Heart right ventricle (tissue), 16 donors: ENCODE results near the gene RASAL2. TPM values are rescaled to one million over a fixed set of nuclear protein-coding genes. Genes with fewer than 3 reads are reported as not detected.

Source experiments
- ATAC-seq, 8 donors: fragments of 200-7000 bp; cut with Tn5 transposase; one replicate each; pipeline ENCODE4 v1.9.1; 2020; ENCODE audit warnings: mild to moderate bottlenecking in 8 of 8, moderate library complexity in 8 of 8, moderate number of reproducible peaks in 1 of 8
- DNase-seq, 2 donors: peaks; one replicate each; pipeline ENCODE4 v3.0.0-alpha.2; 2020
- H3K27ac ChIP-seq, 10 donors: fragments of 200-600 bp; sonication (generic) in 2 of 10; one replicate each; pipeline versions ENCODE4 v1.5.0 to v1.8.0; 2020 to 2022; ENCODE audit warnings: mild to moderate bottlenecking in 3 of 10
- H3K27me3 ChIP-seq, 7 donors: fragments of 200-600 bp; one replicate each; pipeline ENCODE4 v1.8.0; 2021 to 2022; ENCODE audit warnings: mild to moderate bottlenecking in 2 of 7
- H3K36me3 ChIP-seq, 9 donors: fragments of 200-600 bp; sonication (generic) in 1 of 9; one replicate each; pipeline versions ENCODE4 v1.5.0 to v1.8.0; 2020 to 2022; ENCODE audit warnings: mild to moderate bottlenecking in 2 of 9
- H3K4me1 ChIP-seq, 9 donors: fragments of 200-600 bp; sonication (generic) in 1 of 9; one replicate each; pipeline versions ENCODE4 v1.5.0 to v1.8.0; 2020 to 2022; ENCODE audit warnings: mild to moderate bottlenecking in 4 of 9
- H3K4me3 ChIP-seq, 10 donors: fragments of 200-600 bp; sonication (generic) in 2 of 10; one replicate each; pipeline versions ENCODE4 v1.5.0 to v1.8.0; 2020 to 2022; ENCODE audit warnings: mild to moderate bottlenecking in 7 of 10, moderate library complexity in 2 of 10
- H3K9me3 ChIP-seq, 11 donors: fragments of 200-600 bp in 10 of 11; sonication (generic) in 2 of 11; one replicate each; pipeline versions ENCODE4 v1.5.0 to v1.8.0; 2013 to 2022; ENCODE audit warnings: mild to moderate bottlenecking in 2 of 11, control low read depth in 1 of 11, moderate library complexity in 1 of 11
- CTCF ChIP-seq, 9 donors: fragments of 200-600 bp; sonication (generic) in 2 of 9; IDR thresholded peaks; one replicate each; pipeline versions ENCODE4 v1.5.0 to v1.8.0; 2021 to 2022; ENCODE audit warnings: antibody characterized with exemption in 9 of 9, mild to moderate bottlenecking in 5 of 9, moderate library complexity in 1 of 9
- WGBS, 2 donors: extraction: QIAGEN DNeasy Blood & Tissue Kit; methylation state at CpG; one replicate each; pipeline ENCODE4 v1.1.7; 2013; ENCODE audit warnings: inconsistent platforms in 1 of 2; 5-methylcytosine and 5-hydroxymethylcytosine counted together
- intact Hi-C, 10 donors: fragments of 100-400 bp; cut with DNase I; formaldehyde crosslinking; loops; one replicate each; pipeline versions ENCODE4 v1.11.1 to v1.14.2; 2022
- polyA plus RNA-seq, 2 donors: library from polyadenylated mRNA; stranded (reverse); fragments of 200-250 nt; gene quantifications; one replicate each; pipeline ENCODE4 v1.2.3, GENCODE V29; 2013
- total RNA-seq, 10 donors: library from RNA; stranded (reverse); fragmentation: NEBNext Ultra II Directional in 3 of 10; extraction: Animal tissue kit (Norgen Biotek cat#: 25700) in 3 of 10; gene quantifications; one replicate each; pipeline versions ENCODE4 v1.2.1 to v1.2.4, GENCODE V29; 2021 to 2023
- donor health status: Arrhythmogenic right ventricular cardiomyopathy.
- donor health status: ischemic (EF 13 %, LVEDD 7.1; RV severe dilation, severe dysfunction).
- donor health status: healthy with polysubstance abuse.
- donor health status: DM: no; HTN: yes; CAD: no.
- donor health status: DM: no; HTN: no; CAD: no.
- donor health status: ischemic (EF 25% LVEDD 6.9; RV normal size, moderate dysfunction).
- donor health status: ischemic (EF 25% LVEDD 5.7; RV mildly dilated, moderate dysfunction).
- donor health status: healthy.
- donor health status: DM: yes; HTN: yes; CAD: no.
- donor health status: Ischemic cardiomyopathy.
- donor health status: ischemic (EF 35%, LVEDD 5.7; RV mildly dilated, moderate dysfunction).
- donor health status: nonischemic (EF 11% LVEDD 7.7; RV severe dilation, severe dysfunction).
- donor health status: DM: yes; HTN: yes; CAD: no.
- donor health status: PGD.
- donor health status: ischemic (EF 29% LVEDD 5.4; RV normal size, mild dysfunction).
- donor health status: nonischemic (EF 23%, LVEDD 6.1; RV moderate dilation, normal function).

The RASAL2 gene
- total and polyA plus RNA-seq, 12 donors = 3.5 to 59.8 (median 36.2) TPM

GRCh38 chr1:178528228-178528952, 434.5 kb downstream of the RASAL2 start:
- ATAC-seq = peak in 1 of 8 donors; percentile 26
- 84% methylated on average over 10 of the region's 10 CpGs for WGBS, 2 donors
- no peak for TF ChIP-seq CTCF (IDR thresholded peaks at IDR 0.05)
- Histone ChIP-seq H3K4me1 (peaks cover 0 to 10% (median 3%) of the 10 kb centered on the region in 9 donors), H3K4me3 (no peak overlapping the region), H3K27me3 (no peaks in the 10 kb centered on the region), H3K27ac (no peak overlapping the region), H3K9me3 (peaks cover 0 to 6% (median 0%) of the 10 kb centered on the region in 11 donors), H3K36me3 (no peaks in the 10 kb centered on the region)
- DNase-seq = no peak
- intact Hi-C loops = no loop called here

DNA sequence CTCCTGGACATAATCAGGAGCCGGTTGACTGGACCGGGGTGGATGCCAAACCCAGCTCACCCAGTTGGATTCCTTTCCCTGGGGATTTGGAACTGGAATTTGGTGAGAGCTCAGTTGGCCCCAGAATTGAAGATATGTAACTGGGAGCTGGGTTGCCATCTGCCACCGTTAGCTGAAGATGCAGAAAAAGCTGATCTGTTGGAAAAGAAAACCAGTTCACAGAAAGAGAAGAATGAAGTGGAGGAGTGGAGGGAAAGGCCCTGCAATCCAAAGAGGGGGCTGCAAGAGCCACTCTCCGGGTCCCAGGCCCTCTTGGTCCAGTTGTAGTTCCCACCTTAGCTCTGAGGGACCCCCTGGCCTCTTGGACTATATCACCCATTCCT, 435.0 kb downstream of the RASAL2 start:
- intact Hi-C loops = no loop called here
- ATAC-seq (no peak), DNase-seq (no peak)
- Histone ChIP-seq H3K27me3 (no peaks in the 10 kb centered on the region), H3K9me3 (peaks cover 0 to 6% (median 0%) of the 10 kb centered on the region in 11 donors), H3K27ac (no peak overlapping the region), H3K4me1 (peaks cover 0 to 10% (median 3%) of the 10 kb centered on the region in 9 donors), H3K4me3 (no peak overlapping the region), H3K36me3 (no peaks in the 10 kb centered on the region)
- WGBS, 2 donors = 79 to 90% methylated on average over 4 of the region's 4 CpGs
- no peak for TF ChIP-seq CTCF (IDR thresholded peaks at IDR 0.05)

DNA sequence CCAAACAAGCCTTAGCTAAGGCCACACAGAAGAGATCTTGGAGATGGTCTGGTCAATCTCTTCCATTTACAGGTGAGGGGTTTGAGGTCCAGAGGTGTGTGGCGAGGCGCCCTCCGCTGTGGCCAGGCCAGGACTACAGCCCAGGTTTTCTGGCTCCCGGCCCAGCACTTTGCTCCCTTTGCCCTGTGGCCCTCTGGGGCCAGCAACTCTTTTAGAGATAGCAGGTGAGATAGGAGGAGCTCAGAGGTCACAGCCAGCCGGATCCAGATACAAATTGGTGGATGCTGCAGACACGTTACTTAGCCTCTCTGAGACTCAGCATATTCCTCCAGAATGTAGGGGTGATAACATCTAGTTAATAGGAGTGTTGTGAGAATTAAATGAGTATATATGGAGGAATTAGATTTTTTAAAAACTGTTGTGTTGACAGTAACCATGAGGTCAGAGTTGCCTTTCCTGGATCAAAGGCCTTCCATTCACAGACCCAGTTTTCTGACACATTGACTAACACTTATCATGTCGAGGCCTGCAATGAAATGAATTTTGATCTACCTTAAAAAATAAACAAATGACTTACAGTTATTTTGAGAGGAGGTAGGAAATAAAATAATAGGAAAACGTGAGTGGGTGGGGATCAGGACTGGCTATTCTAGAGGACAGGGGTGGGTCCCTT, 435.6 kb downstream of the RASAL2 start:
- TF ChIP-seq CTCF (IDR thresholded peaks at IDR 0.05) = no peak
- peaks cover 0 to 2% (median 0%) of the 10 kb centered on the region in 11 donors for H3K9me3 ChIP-seq
- no peak overlapping the region for H3K27ac ChIP-seq
- peaks cover 0 to 10% (median 3%) of the 10 kb centered on the region in 9 donors for H3K4me1 ChIP-seq
- intact Hi-C loops = loop anchor here in 4 of 10 donors (5.0 to 10.0 kb wide), 3 partner anchors 217 to 475 kb away; no protein-coding TSS in a partner anchor
- H3K36me3 ChIP-seq = no peaks in the 10 kb centered on the region
- 93 to 94% methylated on average over 8 of the region's 8 CpGs for WGBS, 2 donors
- DNase-seq (no peak), ATAC-seq (no peak)
- H3K27me3 ChIP-seq = no peaks in the 10 kb centered on the region
- H3K4me3 ChIP-seq = no peak overlapping the region

GRCh38 chr1:178530037-178530402, 436.1 kb downstream of the RASAL2 start:
- intact Hi-C loops = loop anchor here in 4 of 10 donors (5.0 to 10.0 kb wide), 3 partner anchors 218 to 475 kb away; no protein-coding TSS in a partner anchor
- no peak for TF ChIP-seq CTCF (IDR thresholded peaks at IDR 0.05)
- H3K27me3 ChIP-seq = no peaks in the 10 kb centered on the region
- H3K9me3 ChIP-seq = no peaks in the 10 kb centered on the region
- peaks cover 0 to 10% (median 3%) of the 10 kb centered on the region in 9 donors for H3K4me1 ChIP-seq
- no peak overlapping the region for H3K4me3 ChIP-seq
- H3K27ac ChIP-seq = no peak overlapping the region
- no peaks in the 10 kb centered on the region for H3K36me3 ChIP-seq
- DNase-seq = peak in 1 of 2 donors; percentile 30
- ATAC-seq = peak in 3 of 8 donors; percentile 16 to 53 (median 46)
- WGBS, 2 donors = 81 to 91% methylated on average over 2 of the region's 2 CpGs
